PFSK-1 (cell line): Measurements from ENCODE around the gene TMEM132D.

Experiments
- FOXP2 ChIP-seq: optimal IDR thresholded peaks from 2 replicates; pipeline ENCODE3; 2011; ENCODE audit warnings: borderline replicate concordance, control low read depth, inconsistent platforms; ENCODE audit not compliant: insufficient read depth; ENCODE audit errors: extremely low read length, extremely low read depth
- POLR2AphosphoS5 ChIP-seq: IDR thresholded peaks from 2 replicates; pipeline ENCODE4 v1.6.1; 2012; ENCODE audit warnings: low read depth, mild to moderate bottlenecking, control low read depth, low read length, moderate library complexity
- SIN3A ChIP-seq: IDR thresholded peaks from 2 replicates; pipeline ENCODE4 v1.6.1; 2012; ENCODE audit warnings: mild to moderate bottlenecking, low read length, moderate library complexity, borderline replicate concordance; ENCODE audit not compliant: insufficient read depth
- TAF1 ChIP-seq: IDR thresholded peaks from 2 replicates; pipeline ENCODE4 v1.6.1; 2012; ENCODE audit warnings: low read length, control low read depth, borderline replicate concordance; ENCODE audit not compliant: insufficient read depth
- TF ChIP-seq, protein P1 (sequence below), 2 experiments: IDR thresholded peaks; 2 replicates each; pipeline versions ENCODE4 v1.6.1 to v1.8.0; 2011 to 2012; ENCODE audit warnings: low read depth in 2 of 2, low read length in 2 of 2, control low read depth in 1 of 2, inconsistent platforms in 1 of 2, mild to moderate bottlenecking in 1 of 2, moderate library complexity in 1 of 2; ENCODE audit not compliant: insufficient read depth in 1 of 2

DNA sequence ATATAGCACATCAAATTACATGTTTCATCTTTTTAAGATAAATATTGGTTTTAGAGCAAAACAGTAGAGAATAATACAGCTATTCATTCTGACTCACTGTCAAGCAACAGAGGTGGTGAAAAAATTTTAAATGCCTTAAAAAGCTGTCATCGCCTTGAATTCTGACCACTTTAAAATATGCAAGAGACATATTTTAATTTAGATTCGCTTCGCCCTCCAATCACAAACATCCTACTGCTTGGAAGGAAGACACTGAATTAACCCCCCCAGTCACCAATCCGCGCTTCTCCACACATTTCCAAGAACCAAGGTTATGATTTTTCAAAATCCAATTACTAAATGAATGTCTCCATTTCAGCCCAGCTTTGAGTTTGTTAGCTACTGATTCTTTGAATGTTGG, 112.4 kb downstream of the TMEM132D start:
- TF ChIP-seq TAF1, result no peak
- no peak for TF ChIP-seq SIN3A
- no peak for TF ChIP-seq POLR2AphosphoS5
- TF ChIP-seq, protein P1, sequence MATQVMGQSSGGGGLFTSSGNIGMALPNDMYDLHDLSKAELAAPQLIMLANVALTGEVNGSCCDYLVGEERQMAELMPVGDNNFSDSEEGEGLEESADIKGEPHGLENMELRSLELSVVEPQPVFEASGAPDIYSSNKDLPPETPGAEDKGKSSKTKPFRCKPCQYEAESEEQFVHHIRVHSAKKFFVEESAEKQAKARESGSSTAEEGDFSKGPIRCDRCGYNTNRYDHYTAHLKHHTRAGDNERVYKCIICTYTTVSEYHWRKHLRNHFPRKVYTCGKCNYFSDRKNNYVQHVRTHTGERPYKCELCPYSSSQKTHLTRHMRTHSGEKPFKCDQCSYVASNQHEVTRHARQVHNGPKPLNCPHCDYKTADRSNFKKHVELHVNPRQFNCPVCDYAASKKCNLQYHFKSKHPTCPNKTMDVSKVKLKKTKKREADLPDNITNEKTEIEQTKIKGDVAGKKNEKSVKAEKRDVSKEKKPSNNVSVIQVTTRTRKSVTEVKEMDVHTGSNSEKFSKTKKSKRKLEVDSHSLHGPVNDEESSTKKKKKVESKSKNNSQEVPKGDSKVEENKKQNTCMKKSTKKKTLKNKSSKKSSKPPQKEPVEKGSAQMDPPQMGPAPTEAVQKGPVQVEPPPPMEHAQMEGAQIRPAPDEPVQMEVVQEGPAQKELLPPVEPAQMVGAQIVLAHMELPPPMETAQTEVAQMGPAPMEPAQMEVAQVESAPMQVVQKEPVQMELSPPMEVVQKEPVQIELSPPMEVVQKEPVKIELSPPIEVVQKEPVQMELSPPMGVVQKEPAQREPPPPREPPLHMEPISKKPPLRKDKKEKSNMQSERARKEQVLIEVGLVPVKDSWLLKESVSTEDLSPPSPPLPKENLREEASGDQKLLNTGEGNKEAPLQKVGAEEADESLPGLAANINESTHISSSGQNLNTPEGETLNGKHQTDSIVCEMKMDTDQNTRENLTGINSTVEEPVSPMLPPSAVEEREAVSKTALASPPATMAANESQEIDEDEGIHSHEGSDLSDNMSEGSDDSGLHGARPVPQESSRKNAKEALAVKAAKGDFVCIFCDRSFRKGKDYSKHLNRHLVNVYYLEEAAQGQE (IDR thresholded peaks at IDR 0.05; ENCODE audit: insufficient read depth in 1 of 2, low read depth in 2 of 2, low read length in 2 of 2), result no peak
- TF ChIP-seq FOXP2, result no peak
